Stimulated activated CD4-positive, alpha-beta T cell treated with anti-CD3 and anti-CD28 coated beads, Interleukin-1b, Interleukin-23, amount 100 ng/mL, for 4 hours (primary cell): ENCODE measurements around the gene UBAP1.
"Not testable (repeated sequence)": the region's sequence is repeated elsewhere in the genome, so short reads cannot be mapped to it uniquely, and the experiment has no call there.

Experiments used
- DNase-seq, 2 donors: peaks; one replicate each; pipeline ENCODE4 v3.0.0-alpha.2; 2020; ENCODE audit warnings: low read depth in 2 of 2

Gene UBAP1

GRCh38 chr9:34224349-34224748, 45.5 kb downstream of the UBAP1 start:
- no peak for DNase-seq

GRCh38 chr9:34226144-34226760, 47.4 kb downstream of the UBAP1 start:
- DNase-seq, result not testable (repeated sequence)

- no peak for DNase-seq
These were observed 48.6 kb downstream of the UBAP1 start for GRCh38 chr9:34227445-34227844.

- DNase-seq, result no peak
These were observed 51.7 kb downstream of the UBAP1 start for GRCh38 chr9:34230556-34230955.

- DNase-seq, result no peak
These were observed 53.4 kb downstream of the UBAP1 start for GRCh38 chr9:34232201-34232600.

- DNase-seq, result no peak
These were observed 54.8 kb downstream of the UBAP1 start for GRCh38 chr9:34233672-34234071.

GRCh38 chr9:34237836-34238235, 59.0 kb downstream of the UBAP1 start:
- DNase-seq, result no peak

- DNase-seq, result no peak
These were observed 61.2 kb downstream of the UBAP1 start for GRCh38 chr9:34240006-34240405.

- DNase-seq, result no peak
These were observed 64.0 kb downstream of the UBAP1 start for GRCh38 chr9:34242830-34243229.

GRCh38 chr9:34245212-34245611, 66.4 kb downstream of the UBAP1 start:
- DNase-seq, result not testable (repeated sequence)

- DNase-seq, result no peak
These were observed 67.6 kb downstream of the UBAP1 start for GRCh38 chr9:34246453-34246852.

- DNase-seq, result not testable (repeated sequence)
These were observed 68.9 kb downstream of the UBAP1 start for GRCh38 chr9:34247782-34248181.

- no peak for DNase-seq
These were observed 70.4 kb downstream of the UBAP1 start for GRCh38 chr9:34249274-34249673.

- no peak for DNase-seq
These were observed 71.9 kb downstream of the UBAP1 start for GRCh38 chr9:34250721-34251120.

GRCh38 chr9:34252016-34252415, 73.2 kb downstream of the UBAP1 start:
- DNase-seq, result no peak

- DNase-seq, result peak; percentile 48 to 60
These were observed 74.0 kb downstream of the UBAP1 start for GRCh38 chr9:34252670-34253459.

- DNase-seq, result no peak
These were observed 74.6 kb downstream of the UBAP1 start for GRCh38 chr9:34253460-34253837.

GRCh38 chr9:34254141-34254913, 75.5 kb downstream of the UBAP1 start:
- DNase-seq, result no peak

- no peak for DNase-seq
These were observed 76.4 kb downstream of the UBAP1 start for GRCh38 chr9:34254966-34255825.

GRCh38 chr9:34256104-34256503, 77.3 kb downstream of the UBAP1 start:
- no peak for DNase-seq

- no peak for DNase-seq
These were observed 78.2 kb downstream of the UBAP1 start for GRCh38 chr9:34256987-34257585.
